SK-N-SH (cell line): Measurements from ENCODE around the gene CST9.

Experiments used
- TAF1 ChIP-seq: IDR thresholded peaks from 2 replicates; pipeline ENCODE4 v1.6.1; 2012; ENCODE audit warnings: low read depth, mild to moderate bottlenecking, low read length, moderate library complexity, borderline replicate concordance
- TF ChIP-seq, protein P1 (sequence below): fragments of 200-600 bp; sonication (generic); IDR thresholded peaks from 2 replicates; pipeline ENCODE4 v1.6.1; 2017; ENCODE audit warnings: antibody characterized with exemption, mild to moderate bottlenecking, moderate library complexity
- TF ChIP-seq, protein P2 (sequence below): IDR thresholded peaks from 2 replicates; pipeline ENCODE4 v1.4.0; 2012; ENCODE audit warnings: low read depth

- no peak for TF ChIP-seq TAF1
- TF ChIP-seq, protein P1, sequence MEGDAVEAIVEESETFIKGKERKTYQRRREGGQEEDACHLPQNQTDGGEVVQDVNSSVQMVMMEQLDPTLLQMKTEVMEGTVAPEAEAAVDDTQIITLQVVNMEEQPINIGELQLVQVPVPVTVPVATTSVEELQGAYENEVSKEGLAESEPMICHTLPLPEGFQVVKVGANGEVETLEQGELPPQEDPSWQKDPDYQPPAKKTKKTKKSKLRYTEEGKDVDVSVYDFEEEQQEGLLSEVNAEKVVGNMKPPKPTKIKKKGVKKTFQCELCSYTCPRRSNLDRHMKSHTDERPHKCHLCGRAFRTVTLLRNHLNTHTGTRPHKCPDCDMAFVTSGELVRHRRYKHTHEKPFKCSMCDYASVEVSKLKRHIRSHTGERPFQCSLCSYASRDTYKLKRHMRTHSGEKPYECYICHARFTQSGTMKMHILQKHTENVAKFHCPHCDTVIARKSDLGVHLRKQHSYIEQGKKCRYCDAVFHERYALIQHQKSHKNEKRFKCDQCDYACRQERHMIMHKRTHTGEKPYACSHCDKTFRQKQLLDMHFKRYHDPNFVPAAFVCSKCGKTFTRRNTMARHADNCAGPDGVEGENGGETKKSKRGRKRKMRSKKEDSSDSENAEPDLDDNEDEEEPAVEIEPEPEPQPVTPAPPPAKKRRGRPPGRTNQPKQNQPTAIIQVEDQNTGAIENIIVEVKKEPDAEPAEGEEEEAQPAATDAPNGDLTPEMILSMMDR = no peak
- TF ChIP-seq, protein P2, sequence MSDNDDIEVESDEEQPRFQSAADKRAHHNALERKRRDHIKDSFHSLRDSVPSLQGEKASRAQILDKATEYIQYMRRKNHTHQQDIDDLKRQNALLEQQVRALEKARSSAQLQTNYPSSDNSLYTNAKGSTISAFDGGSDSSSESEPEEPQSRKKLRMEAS = no peak
These were observed 19.6 kb downstream of the CST9 start for GRCh38 chr20:23585808-23586734.
